Tibial nerve (tissue), 4 donors: Measurements from ENCODE around the gene DOK7.

Experiments used
- EP300 ChIP-seq, 2 donors: sonication (generic); formaldehyde crosslinking; IDR thresholded peaks; one replicate each; pipeline ENCODE4 v1.6.1; 2017; ENCODE audit warnings: antibody characterized with exemption in 2 of 2, mild to moderate bottlenecking in 1 of 2
- POLR2A ChIP-seq, 2 donors: fragments of 450-650 bp; IDR thresholded peaks; one replicate each; pipeline ENCODE4 v1.6.1; 2017; ENCODE audit warnings: antibody characterized with exemption in 2 of 2, mild to moderate bottlenecking in 2 of 2, moderate library complexity in 2 of 2
- TF ChIP-seq, protein P1 (sequence below), 5 experiments: fragments of 200-600 bp in 3 of 5; fragments of 450-650 bp in 2 of 5; sonication (generic) in 3 of 5; IDR thresholded peaks; one replicate each; pipeline ENCODE4 v1.5.1; 2016 to 2019; ENCODE audit warnings: antibody characterized with exemption in 5 of 5, mild to moderate bottlenecking in 3 of 5, moderate library complexity in 2 of 5

DNA sequence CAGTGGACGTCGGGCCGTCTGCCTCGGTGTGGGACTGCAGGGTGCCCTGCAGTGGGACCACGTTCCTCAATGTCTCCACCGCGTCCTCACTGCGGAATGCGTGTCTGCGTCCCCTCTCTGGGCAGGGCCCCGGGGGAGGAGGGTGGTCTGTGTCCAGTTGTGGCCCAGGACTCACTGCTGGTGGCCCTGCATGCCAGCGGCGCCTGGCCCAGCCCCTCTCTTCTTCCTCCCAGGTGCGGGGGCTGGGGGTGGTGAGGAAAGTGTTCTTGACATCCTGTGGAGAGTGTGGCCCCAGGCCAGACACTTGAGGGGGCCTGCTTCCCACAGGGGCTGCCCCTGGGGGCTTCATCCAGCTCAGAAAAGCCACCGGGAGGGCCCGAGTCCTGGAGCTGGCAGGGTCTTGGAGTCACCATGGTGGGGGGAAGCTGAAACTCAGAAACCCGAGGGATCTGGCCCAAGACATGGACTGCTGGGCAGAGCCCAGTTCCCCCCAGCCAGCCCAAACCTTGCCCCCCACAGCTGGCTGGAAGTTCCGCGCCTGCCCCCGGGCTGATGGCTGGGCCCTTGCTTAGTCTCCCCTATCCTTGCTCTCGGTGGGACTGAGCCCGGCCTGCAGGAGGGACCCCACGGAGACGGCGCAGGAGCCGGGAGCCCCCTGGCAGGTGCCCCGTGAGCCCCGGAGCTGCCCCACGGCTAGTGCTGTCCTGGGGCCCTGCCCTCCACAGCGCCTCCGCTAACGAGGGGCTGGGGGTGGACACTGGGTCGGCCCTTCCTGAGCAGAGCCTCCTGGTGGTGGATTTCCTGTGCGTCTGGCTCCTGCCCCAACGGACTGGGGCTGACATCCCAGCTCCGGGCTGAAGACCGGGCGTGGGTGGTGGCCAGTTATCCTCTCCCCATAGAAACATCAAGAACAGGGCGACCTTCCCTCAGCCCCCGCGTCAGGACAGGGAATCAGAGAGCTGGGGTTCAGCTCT lies 2.9 kb downstream of the DOK7 start:
- TF ChIP-seq, protein P1, sequence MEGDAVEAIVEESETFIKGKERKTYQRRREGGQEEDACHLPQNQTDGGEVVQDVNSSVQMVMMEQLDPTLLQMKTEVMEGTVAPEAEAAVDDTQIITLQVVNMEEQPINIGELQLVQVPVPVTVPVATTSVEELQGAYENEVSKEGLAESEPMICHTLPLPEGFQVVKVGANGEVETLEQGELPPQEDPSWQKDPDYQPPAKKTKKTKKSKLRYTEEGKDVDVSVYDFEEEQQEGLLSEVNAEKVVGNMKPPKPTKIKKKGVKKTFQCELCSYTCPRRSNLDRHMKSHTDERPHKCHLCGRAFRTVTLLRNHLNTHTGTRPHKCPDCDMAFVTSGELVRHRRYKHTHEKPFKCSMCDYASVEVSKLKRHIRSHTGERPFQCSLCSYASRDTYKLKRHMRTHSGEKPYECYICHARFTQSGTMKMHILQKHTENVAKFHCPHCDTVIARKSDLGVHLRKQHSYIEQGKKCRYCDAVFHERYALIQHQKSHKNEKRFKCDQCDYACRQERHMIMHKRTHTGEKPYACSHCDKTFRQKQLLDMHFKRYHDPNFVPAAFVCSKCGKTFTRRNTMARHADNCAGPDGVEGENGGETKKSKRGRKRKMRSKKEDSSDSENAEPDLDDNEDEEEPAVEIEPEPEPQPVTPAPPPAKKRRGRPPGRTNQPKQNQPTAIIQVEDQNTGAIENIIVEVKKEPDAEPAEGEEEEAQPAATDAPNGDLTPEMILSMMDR (IDR thresholded peaks at IDR 0.05): no peak
- TF ChIP-seq POLR2A (IDR thresholded peaks at IDR 0.05) (no peak), EP300 (IDR thresholded peaks at IDR 0.05) (no peak)
